Astrocyte (in vitro differentiated cells and primary cell): Measurements from ENCODE around the gene RNU6-7. TPM values are rescaled to one million over a fixed set of nuclear protein-coding genes. Genes with fewer than 3 reads are reported as not detected.

Source experiments
- DNase-seq: peaks from one replicate; pipeline ENCODE4 v3.0.0-alpha.2; 2010; ENCODE audit warnings: low read depth
- FAIRE-seq: peaks from 2 replicates; lab custom pipeline; 2011; peaks lifted over from hg19 to GRCh38; lab: Jason Lieb, UNC
- H2AFZ ChIP-seq: 2 replicates; pipeline ENCODE4 v1.6.0; 2012; ENCODE audit warnings: low read depth, low read length, inconsistent platforms
- H3K27ac ChIP-seq: 2 replicates; pipeline ENCODE4 v1.5.1; 2011; ENCODE audit warnings: low read depth, low read length, inconsistent platforms
- H3K27me3 ChIP-seq: 2 replicates; pipeline ENCODE4 v1.6.0; 2011; ENCODE audit warnings: low read length, inconsistent platforms; ENCODE audit not compliant: insufficient read depth
- H3K36me3 ChIP-seq: 2 replicates; pipeline ENCODE4 v1.5.1; 2011; ENCODE audit warnings: low read length, inconsistent platforms; ENCODE audit not compliant: insufficient read depth
- H3K4me1 ChIP-seq: 2 replicates; pipeline ENCODE4 v1.5.1; 2011; ENCODE audit warnings: low read length, inconsistent platforms; ENCODE audit not compliant: insufficient read depth
- H3K4me2 ChIP-seq: 2 replicates; pipeline ENCODE4 v1.6.0; 2012; ENCODE audit warnings: low read length, inconsistent platforms
- H3K4me3 ChIP-seq: 2 replicates; pipeline ENCODE4 v1.5.1; 2011; ENCODE audit warnings: low read depth, mild to moderate bottlenecking, low read length, inconsistent platforms; ENCODE audit not compliant: insufficient read depth
- H3K79me2 ChIP-seq: 2 replicates; pipeline ENCODE4 v1.6.0; 2012; ENCODE audit warnings: mild to moderate bottlenecking, low read length, inconsistent platforms; ENCODE audit not compliant: insufficient read depth
- H3K9ac ChIP-seq: 2 replicates; pipeline ENCODE4 v1.6.0; 2012; ENCODE audit warnings: mild to moderate bottlenecking, low read length, inconsistent platforms
- H3K9me3 ChIP-seq: 2 replicates; pipeline ENCODE4 v1.5.1; 2012; ENCODE audit warnings: low read depth, mild to moderate bottlenecking, low read length, inconsistent platforms; ENCODE audit not compliant: insufficient read depth
- H4K20me1 ChIP-seq: 2 replicates; pipeline ENCODE4 v1.6.0; 2012; ENCODE audit warnings: low read length, inconsistent platforms; ENCODE audit not compliant: insufficient read depth
- H3K27ac Mint-ChIP-seq: one replicate; pipeline ENCODE4 v1.8.0; 2021; ENCODE audit warnings: mild to moderate bottlenecking, mixed read lengths; ENCODE audit not compliant: unreplicated experiment
- H3K27me3 Mint-ChIP-seq: one replicate; pipeline ENCODE4 v1.8.0; 2021; ENCODE audit warnings: low read depth, mixed read lengths; ENCODE audit not compliant: unreplicated experiment
- H3K36me3 Mint-ChIP-seq: one replicate; pipeline ENCODE4 v1.8.0; 2021; ENCODE audit warnings: low read depth, mixed read lengths; ENCODE audit not compliant: unreplicated experiment
- H3K4me1 Mint-ChIP-seq: one replicate; pipeline ENCODE4 v1.8.0; 2021; ENCODE audit warnings: low read depth, mixed read lengths; ENCODE audit not compliant: unreplicated experiment
- H3K4me3 Mint-ChIP-seq: one replicate; pipeline ENCODE4 v1.8.0; 2021; ENCODE audit warnings: mild to moderate bottlenecking, moderate library complexity, mixed read lengths; ENCODE audit not compliant: unreplicated experiment
- H3K9me3 Mint-ChIP-seq: one replicate; pipeline ENCODE4 v1.8.0; 2021; ENCODE audit warnings: mild to moderate bottlenecking, mixed read lengths; ENCODE audit not compliant: unreplicated experiment
- EZH2 ChIP-seq: IDR thresholded peaks from 2 replicates; pipeline ENCODE4 v1.6.1; 2012; ENCODE audit warnings: mild to moderate bottlenecking, low read length, inconsistent platforms; ENCODE audit not compliant: insufficient read depth
- total RNA-seq: library from RNA; stranded (reverse); gene quantifications from 2 replicates; pipeline ENCODE4 v1.2.1, GENCODE V29; 2021
- TF ChIP-seq, protein P1 (sequence below): IDR thresholded peaks from 2 replicates; pipeline ENCODE4 v1.5.1; 2011; ENCODE audit warnings: low read depth, mild to moderate bottlenecking, inconsistent platforms, low read length, moderate library complexity; ENCODE audit not compliant: insufficient read depth

Gene RNU6-7
- total RNA-seq, 1 donor from 2014 or later, result not detected

GRCh38 chr14:32167907-32168306 lies 33.9 kb upstream of the RNU6-7 start:
- FAIRE-seq (no peak), DNase-seq (peak; percentile 33)
- no peaks in the 10 kb centered on the region for H3K36me3 ChIP-seq
- Mint-ChIP-seq H3K4me3 (no peak overlapping the region), H3K36me3 (no peaks in the 10 kb centered on the region), H3K27me3 (no peaks in the 10 kb centered on the region), H3K4me1 (peaks cover 8% of the 10 kb centered on the region), H3K9me3 (no peaks in the 10 kb centered on the region), H3K27ac (no peak overlapping the region)
- H4K20me1 ChIP-seq, result no peaks in the 10 kb centered on the region
- no peaks in the 10 kb centered on the region for H3K9me3 ChIP-seq
- TF ChIP-seq, protein P1, sequence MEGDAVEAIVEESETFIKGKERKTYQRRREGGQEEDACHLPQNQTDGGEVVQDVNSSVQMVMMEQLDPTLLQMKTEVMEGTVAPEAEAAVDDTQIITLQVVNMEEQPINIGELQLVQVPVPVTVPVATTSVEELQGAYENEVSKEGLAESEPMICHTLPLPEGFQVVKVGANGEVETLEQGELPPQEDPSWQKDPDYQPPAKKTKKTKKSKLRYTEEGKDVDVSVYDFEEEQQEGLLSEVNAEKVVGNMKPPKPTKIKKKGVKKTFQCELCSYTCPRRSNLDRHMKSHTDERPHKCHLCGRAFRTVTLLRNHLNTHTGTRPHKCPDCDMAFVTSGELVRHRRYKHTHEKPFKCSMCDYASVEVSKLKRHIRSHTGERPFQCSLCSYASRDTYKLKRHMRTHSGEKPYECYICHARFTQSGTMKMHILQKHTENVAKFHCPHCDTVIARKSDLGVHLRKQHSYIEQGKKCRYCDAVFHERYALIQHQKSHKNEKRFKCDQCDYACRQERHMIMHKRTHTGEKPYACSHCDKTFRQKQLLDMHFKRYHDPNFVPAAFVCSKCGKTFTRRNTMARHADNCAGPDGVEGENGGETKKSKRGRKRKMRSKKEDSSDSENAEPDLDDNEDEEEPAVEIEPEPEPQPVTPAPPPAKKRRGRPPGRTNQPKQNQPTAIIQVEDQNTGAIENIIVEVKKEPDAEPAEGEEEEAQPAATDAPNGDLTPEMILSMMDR, result no peak
- no peak for TF ChIP-seq EZH2
- no peaks in the 10 kb centered on the region for H3K4me1 ChIP-seq
- H3K4me2 ChIP-seq, result no peak overlapping the region
- H3K27me3 ChIP-seq, result no peaks in the 10 kb centered on the region
- no peak overlapping the region for H2AFZ ChIP-seq
- no peak overlapping the region for H3K27ac ChIP-seq
- H3K79me2 ChIP-seq, result no peaks in the 10 kb centered on the region
- H3K9ac ChIP-seq, result no peak overlapping the region
- H3K4me3 ChIP-seq, result no peak overlapping the region

- Histone ChIP-seq H3K27me3 (no peaks in the 10 kb centered on the region), H3K9me3 (no peaks in the 10 kb centered on the region), H3K4me2 (no peak overlapping the region), H3K9ac (no peak overlapping the region), H3K4me3 (no peak overlapping the region), H2AFZ (no peak overlapping the region), H3K36me3 (no peaks in the 10 kb centered on the region), H3K79me2 (no peaks in the 10 kb centered on the region), H4K20me1 (no peaks in the 10 kb centered on the region), H3K27ac (no peak overlapping the region), H3K4me1 (no peaks in the 10 kb centered on the region)
- no peak for FAIRE-seq
- H3K9me3 Mint-ChIP-seq, result no peaks in the 10 kb centered on the region
- no peak for DNase-seq
- no peak overlapping the region for H3K4me3 Mint-ChIP-seq
- H3K27ac Mint-ChIP-seq, result no peak overlapping the region
- no peaks in the 10 kb centered on the region for H3K27me3 Mint-ChIP-seq
- H3K4me1 Mint-ChIP-seq, result peaks cover 8% of the 10 kb centered on the region
- TF ChIP-seq EZH2, result no peak
- TF ChIP-seq, protein P1, result no peak
- H3K36me3 Mint-ChIP-seq, result no peaks in the 10 kb centered on the region
Measured at GRCh38 chr14:32169191-32169590, 32.7 kb upstream of the RNU6-7 start.

DNA sequence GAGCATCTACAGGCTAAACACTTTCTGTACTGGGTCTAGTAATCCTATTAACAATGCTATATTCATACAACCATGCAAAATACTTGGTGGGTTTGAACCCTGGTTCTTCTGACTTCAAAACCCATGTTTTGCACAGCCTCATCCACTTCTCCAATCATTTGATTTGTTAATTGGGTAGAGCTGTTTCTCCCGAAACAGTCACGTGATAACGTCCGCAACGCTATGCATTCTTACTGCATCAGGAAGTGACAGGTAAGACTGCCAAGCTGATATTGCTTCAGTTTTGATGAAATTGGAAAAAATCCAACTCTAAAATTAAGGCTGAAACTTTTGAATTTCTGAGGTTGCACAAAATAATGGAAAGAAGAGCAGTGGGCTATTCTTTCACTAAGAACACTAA lies 30.4 kb upstream of the RNU6-7 start:
- no peaks in the 10 kb centered on the region for H3K36me3 Mint-ChIP-seq
- no peak overlapping the region for H3K4me3 Mint-ChIP-seq
- Histone ChIP-seq H3K4me3 (no peak overlapping the region), H3K36me3 (no peaks in the 10 kb centered on the region), H3K4me2 (no peak overlapping the region), H3K9ac (no peak overlapping the region), H2AFZ (no peak overlapping the region), H4K20me1 (no peaks in the 10 kb centered on the region), H3K27me3 (no peaks in the 10 kb centered on the region), H3K27ac (no peak overlapping the region), H3K79me2 (no peaks in the 10 kb centered on the region), H3K9me3 (no peaks in the 10 kb centered on the region), H3K4me1 (no peaks in the 10 kb centered on the region)
- FAIRE-seq (no peak), DNase-seq (no peak)
- no peak for TF ChIP-seq EZH2
- TF ChIP-seq, protein P1, result no peak
- H3K27me3 Mint-ChIP-seq, result no peaks in the 10 kb centered on the region
- no peak overlapping the region for H3K27ac Mint-ChIP-seq
- no peaks in the 10 kb centered on the region for H3K9me3 Mint-ChIP-seq
- peaks cover 8% of the 10 kb centered on the region for H3K4me1 Mint-ChIP-seq
